Keratinocyte (primary cell): ENCODE data around the gene SSX4B. TPM values are rescaled to one million over a fixed set of nuclear protein-coding genes. Genes with fewer than 3 reads are reported as not detected.
A peak's percentile ranks its signal among the peaks of the same experiment; 100 is the strongest.
"Not testable (repeated sequence)": the region's sequence is repeated elsewhere in the genome, so short reads cannot be mapped to it uniquely, and the experiment has no call there.

Experiments used
- DNase-seq: peaks from one replicate; pipeline ENCODE4 v3.0.0-alpha.2; 2011; ENCODE audit warnings: low read depth, missing footprints, low spot score
- FAIRE-seq: peaks from 2 replicates; lab custom pipeline; 2011; peaks lifted over from hg19 to GRCh38; lab: Jason Lieb, UNC
- H2AFZ ChIP-seq: 2 replicates; pipeline ENCODE4 v1.6.0; 2012; ENCODE audit warnings: low read length, control low read depth, inconsistent platforms; ENCODE audit not compliant: control insufficient read depth
- H3K27ac ChIP-seq: 2 replicates; pipeline ENCODE4 v1.5.1; 2011; ENCODE audit warnings: low read length; ENCODE audit not compliant: control insufficient read depth, insufficient read depth
- H3K27me3 ChIP-seq: 3 replicates; pipeline ENCODE4 v1.6.0; 2011; ENCODE audit warnings: low read length; ENCODE audit not compliant: control insufficient read depth, insufficient read depth; ENCODE audit errors: extremely low read depth
- H3K36me3 ChIP-seq, 2 experiments: 2 replicates in 1 of 2; 3 replicates in 1 of 2; pipeline ENCODE4 v1.5.1; 2011; ENCODE audit warnings: low read length in 2 of 2, mild to moderate bottlenecking in 1 of 2; ENCODE audit not compliant: control insufficient read depth in 2 of 2, insufficient read depth in 2 of 2; ENCODE audit errors: extremely low read depth in 1 of 2
- H3K4me1 ChIP-seq: 3 replicates; pipeline ENCODE4 v1.5.1; 2011; ENCODE audit warnings: low read length; ENCODE audit not compliant: control insufficient read depth, insufficient read depth; ENCODE audit errors: extremely low read depth
- H3K4me2 ChIP-seq: 3 replicates; pipeline ENCODE4 v1.6.0; 2011; ENCODE audit warnings: low read depth, low read length; ENCODE audit not compliant: control insufficient read depth, insufficient read depth; ENCODE audit errors: extremely low read depth
- H3K4me3 ChIP-seq, 3 experiments: fragments of 200-600 bp in 1 of 3; sonication (generic) in 1 of 3; 2 replicates in 2 of 3; 3 replicates in 1 of 3; pipeline ENCODE4 v1.5.1; 2011 to 2016; ENCODE audit warnings: low read length in 3 of 3, mild to moderate bottlenecking in 3 of 3, control low read depth in 2 of 3, inconsistent platforms in 1 of 3, low read depth in 1 of 3, mixed read lengths in 1 of 3, mixed run types in 1 of 3, moderate library complexity in 1 of 3; ENCODE audit not compliant: control insufficient read depth in 2 of 3, insufficient read depth in 2 of 3; ENCODE audit errors: extremely low read depth in 1 of 3
- H3K79me2 ChIP-seq: 2 replicates; pipeline ENCODE4 v1.6.0; 2012; ENCODE audit warnings: low read length; ENCODE audit not compliant: control insufficient read depth, insufficient read depth
- H3K9ac ChIP-seq: 3 replicates; pipeline ENCODE4 v1.6.0; 2011; ENCODE audit warnings: low read length; ENCODE audit not compliant: control insufficient read depth, insufficient read depth; ENCODE audit errors: extremely low read depth
- H3K9me1 ChIP-seq: 3 replicates; pipeline ENCODE4 v1.6.0; 2011; ENCODE audit warnings: low read length; ENCODE audit not compliant: control insufficient read depth, insufficient read depth; ENCODE audit errors: extremely low read depth
- H3K9me3 ChIP-seq: 2 replicates; pipeline ENCODE4 v1.5.1; 2012; ENCODE audit warnings: low read depth, low read length; ENCODE audit not compliant: control insufficient read depth
- H4K20me1 ChIP-seq: 3 replicates; pipeline ENCODE4 v1.6.0; 2011; ENCODE audit warnings: low read length; ENCODE audit not compliant: control insufficient read depth, insufficient read depth; ENCODE audit errors: extremely low read depth
- dilution Hi-C: fragments of 300-500 bp; cut with MboI; formaldehyde crosslinking; loops from one replicate; pipeline ENCODE4 v1.7.0; 2020; ENCODE audit warnings: low sequenced_read_pairs; ENCODE audit not compliant: extremely low pct_ligation_motif_present
- polyA plus RNA-seq, 5 experiments: library from polyadenylated mRNA; depleted of rRNA in 3 of 5; stranded (reverse) in 3 of 5; stranded (forward) in 1 of 5; unstranded in 1 of 5; fragments of >200 nt; gene quantifications; 1 replicate in 1 of 5; 2 replicates in 3 of 5; 3 replicates in 1 of 5; pipeline versions ENCODE4 v1.2.1 to v1.2.3, GENCODE V29; 2011 to 2012; ENCODE audit warnings: missing spikeins in 2 of 5, low read depth in 1 of 5, low replicate concordance in 1 of 5

The SSX4B gene
- polyA plus RNA-seq, 1 donor (not counting 4 experiments of a cell fraction or from before 2014, with no cell fraction given): not detected

GRCh38 chrX:48430166-48430565, 18.4 kb upstream of the SSX4B start:
- H3K4me2 ChIP-seq, H3K79me2 ChIP-seq, H3K27ac ChIP-seq, H2AFZ ChIP-seq, DNase-seq, H3K9me3 ChIP-seq, H3K9ac ChIP-seq, H4K20me1 ChIP-seq, H3K4me1 ChIP-seq, H3K27me3 ChIP-seq, H3K9me1 ChIP-seq, H3K36me3 ChIP-seq, dilution Hi-C loops, H3K4me3 ChIP-seq, FAIRE-seq: not testable (repeated sequence)

- not testable (repeated sequence) for FAIRE-seq, H3K9me1 ChIP-seq
These were observed 17.8 kb upstream of the SSX4B start for GRCh38 chrX:48429606-48430005.

GRCh38 chrX:48427027-48427716, 15.4 kb upstream of the SSX4B start:
- H4K20me1 ChIP-seq, dilution Hi-C loops: not testable (repeated sequence)
- peak; percentile 65 for FAIRE-seq

More at GRCh38 chrX:48429606-48430005, 17.8 kb upstream of the SSX4B start:
- DNase-seq, dilution Hi-C loops, H3K79me2 ChIP-seq, H4K20me1 ChIP-seq, H3K9me3 ChIP-seq, H3K9ac ChIP-seq, H2AFZ ChIP-seq, H3K4me2 ChIP-seq, H3K4me3 ChIP-seq, H3K27ac ChIP-seq, H3K36me3 ChIP-seq, H3K27me3 ChIP-seq, H3K4me1 ChIP-seq: not testable (repeated sequence)

GRCh38 chrX:48397825-48398224, 13.9 kb downstream of the SSX4B start:
- H3K4me3 ChIP-seq, H2AFZ ChIP-seq, H3K27ac ChIP-seq, H3K9me3 ChIP-seq, H3K4me2 ChIP-seq, DNase-seq, H4K20me1 ChIP-seq, H3K4me1 ChIP-seq, H3K36me3 ChIP-seq, H3K79me2 ChIP-seq, FAIRE-seq, dilution Hi-C loops, H3K9ac ChIP-seq, H3K9me1 ChIP-seq, H3K27me3 ChIP-seq: not testable (repeated sequence)

More at GRCh38 chrX:48427027-48427716, 15.4 kb upstream of the SSX4B start:
- not testable (repeated sequence) for H3K79me2 ChIP-seq, H3K9ac ChIP-seq, H3K27ac ChIP-seq, H3K4me3 ChIP-seq, DNase-seq, H2AFZ ChIP-seq, H3K4me1 ChIP-seq, H3K4me2 ChIP-seq, H3K27me3 ChIP-seq, H3K9me1 ChIP-seq, H3K9me3 ChIP-seq, H3K36me3 ChIP-seq

- dilution Hi-C loops, H3K9ac ChIP-seq, H3K4me3 ChIP-seq, H3K4me2 ChIP-seq, H3K9me1 ChIP-seq, H3K4me1 ChIP-seq, H3K36me3 ChIP-seq, H4K20me1 ChIP-seq, H3K27me3 ChIP-seq, H2AFZ ChIP-seq, FAIRE-seq, H3K27ac ChIP-seq, DNase-seq, H3K9me3 ChIP-seq, H3K79me2 ChIP-seq: not testable (repeated sequence)
These were observed 14.8 kb downstream of the SSX4B start for GRCh38 chrX:48396931-48397330.
